RWPE2 (cell line): ENCODE results near the gene IQGAP3.

Experiments
- ATAC-seq: fragments of 200-7000 bp; cut with Tn5 transposase; 3 replicates; pipeline ENCODE4 v1.9.1; 2021; ENCODE audit warnings: low read depth
- DNase-seq: peaks from one replicate; pipeline ENCODE4 v3.0.0-alpha.2; 2020; ENCODE audit warnings: low spot score
- H3K27ac ChIP-seq: fragments of 450-650 bp; 2 replicates; pipeline ENCODE4 v1.5.1; 2017; ENCODE audit warnings: mild to moderate bottlenecking; ENCODE audit not compliant: poor library complexity, severe bottlenecking
- H3K27me3 ChIP-seq: fragments of 250-450 bp; sonication (Bioruptor Pico); 2 replicates; pipeline ENCODE4 v1.5.1; 2021; ENCODE audit warnings: mild to moderate bottlenecking, moderate library complexity; ENCODE audit not compliant: insufficient read depth, poor library complexity, severe bottlenecking
- H3K36me3 ChIP-seq: fragments of 250-450 bp; sonication (Bioruptor Pico); 2 replicates; pipeline ENCODE4 v1.5.1; 2020; ENCODE audit warnings: low read depth, mild to moderate bottlenecking, moderate library complexity
- H3K4me1 ChIP-seq: fragments of 250-450 bp; sonication (Bioruptor Pico); 2 replicates; pipeline ENCODE4 v1.5.1; 2021; ENCODE audit warnings: mild to moderate bottlenecking, moderate library complexity; ENCODE audit not compliant: insufficient read depth, poor library complexity, severe bottlenecking
- H3K4me3 ChIP-seq: fragments of 250-450 bp; sonication (Bioruptor Pico); 2 replicates; pipeline ENCODE4 v1.5.1; 2021; ENCODE audit warnings: mild to moderate bottlenecking, moderate library complexity; ENCODE audit not compliant: severe bottlenecking
- H3K9me3 ChIP-seq: fragments of 250-450 bp; sonication (Bioruptor Pico); 2 replicates; pipeline ENCODE4 v1.5.1; 2021; ENCODE audit warnings: mild to moderate bottlenecking, moderate library complexity; ENCODE audit not compliant: severe bottlenecking
- TF ChIP-seq, protein P1 (sequence below): fragments of 450-650 bp; IDR thresholded peaks from one replicate; pipeline ENCODE4 v1.5.1; 2017; ENCODE audit warnings: mild to moderate bottlenecking, moderate library complexity; ENCODE audit not compliant: poor library complexity, severe bottlenecking

The IQGAP3 gene

GRCh38 chr1:156493742-156494141, 78.6 kb downstream of the IQGAP3 start:
- ATAC-seq: no peak
- peaks cover 7% of the 10 kb centered on the region; the same call in 1 of the 2 replicates for H3K36me3 ChIP-seq
- H3K4me1 ChIP-seq: peaks cover 35% of the 10 kb centered on the region

DNA sequence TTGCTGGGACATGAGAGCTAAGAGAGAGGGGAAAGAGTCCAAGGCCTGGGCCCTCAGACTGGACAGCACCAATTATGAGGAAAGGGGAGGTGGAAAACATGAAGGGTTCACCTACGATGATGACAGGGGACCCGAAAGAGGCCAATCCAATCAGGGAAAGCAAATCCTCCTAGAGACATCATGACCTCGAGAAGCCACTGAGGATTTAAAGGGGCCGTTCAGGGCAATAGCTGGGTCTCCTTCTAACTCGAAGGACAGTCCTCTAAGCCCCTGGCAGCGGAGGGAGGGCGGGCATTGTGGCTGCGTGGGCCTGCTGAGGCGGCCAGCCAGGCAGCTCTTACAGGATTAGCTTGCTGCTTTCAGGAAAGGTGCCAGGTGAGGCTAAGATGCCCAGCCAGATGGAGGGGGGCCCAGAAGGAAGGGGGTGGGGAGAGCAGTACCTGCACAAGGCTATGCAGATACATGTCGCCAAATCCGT, 79.2 kb downstream of the IQGAP3 start:
- TF ChIP-seq, protein P1, sequence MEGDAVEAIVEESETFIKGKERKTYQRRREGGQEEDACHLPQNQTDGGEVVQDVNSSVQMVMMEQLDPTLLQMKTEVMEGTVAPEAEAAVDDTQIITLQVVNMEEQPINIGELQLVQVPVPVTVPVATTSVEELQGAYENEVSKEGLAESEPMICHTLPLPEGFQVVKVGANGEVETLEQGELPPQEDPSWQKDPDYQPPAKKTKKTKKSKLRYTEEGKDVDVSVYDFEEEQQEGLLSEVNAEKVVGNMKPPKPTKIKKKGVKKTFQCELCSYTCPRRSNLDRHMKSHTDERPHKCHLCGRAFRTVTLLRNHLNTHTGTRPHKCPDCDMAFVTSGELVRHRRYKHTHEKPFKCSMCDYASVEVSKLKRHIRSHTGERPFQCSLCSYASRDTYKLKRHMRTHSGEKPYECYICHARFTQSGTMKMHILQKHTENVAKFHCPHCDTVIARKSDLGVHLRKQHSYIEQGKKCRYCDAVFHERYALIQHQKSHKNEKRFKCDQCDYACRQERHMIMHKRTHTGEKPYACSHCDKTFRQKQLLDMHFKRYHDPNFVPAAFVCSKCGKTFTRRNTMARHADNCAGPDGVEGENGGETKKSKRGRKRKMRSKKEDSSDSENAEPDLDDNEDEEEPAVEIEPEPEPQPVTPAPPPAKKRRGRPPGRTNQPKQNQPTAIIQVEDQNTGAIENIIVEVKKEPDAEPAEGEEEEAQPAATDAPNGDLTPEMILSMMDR: no peak
- no peak for ATAC-seq
- H3K27me3 ChIP-seq: no peaks in the 10 kb centered on the region
- peaks cover 32% of the 10 kb centered on the region for H3K4me1 ChIP-seq
- peaks cover 11% of the 10 kb centered on the region; the same call in 1 of the 2 replicates for H3K36me3 ChIP-seq
- DNase-seq: no peak
- H3K27ac ChIP-seq: no peak overlapping the region
- H3K4me3 ChIP-seq: no peak overlapping the region
- H3K9me3 ChIP-seq: no peaks in the 10 kb centered on the region

More at GRCh38 chr1:156493742-156494141, 78.6 kb downstream of the IQGAP3 start:
- Histone ChIP-seq H3K27me3 (no peaks in the 10 kb centered on the region), H3K9me3 (no peaks in the 10 kb centered on the region), H3K27ac (no peak overlapping the region), H3K4me3 (no peak overlapping the region)
- TF ChIP-seq, protein P1: no peak
- no peak for DNase-seq

- Histone ChIP-seq H3K27me3 (no peaks in the 10 kb centered on the region), H3K36me3 (peaks cover 10% of the 10 kb centered on the region; the same call in 1 of the 2 replicates), H3K27ac (no peak overlapping the region), H3K9me3 (no peaks in the 10 kb centered on the region), H3K4me3 (no peak overlapping the region), H3K4me1 (peaks cover 31% of the 10 kb centered on the region)
- DNase-seq (no peak), ATAC-seq (no peak)
- TF ChIP-seq, protein P1: no peak
Observed at GRCh38 chr1:156492591-156493080, 79.7 kb downstream of the IQGAP3 start.

DNA sequence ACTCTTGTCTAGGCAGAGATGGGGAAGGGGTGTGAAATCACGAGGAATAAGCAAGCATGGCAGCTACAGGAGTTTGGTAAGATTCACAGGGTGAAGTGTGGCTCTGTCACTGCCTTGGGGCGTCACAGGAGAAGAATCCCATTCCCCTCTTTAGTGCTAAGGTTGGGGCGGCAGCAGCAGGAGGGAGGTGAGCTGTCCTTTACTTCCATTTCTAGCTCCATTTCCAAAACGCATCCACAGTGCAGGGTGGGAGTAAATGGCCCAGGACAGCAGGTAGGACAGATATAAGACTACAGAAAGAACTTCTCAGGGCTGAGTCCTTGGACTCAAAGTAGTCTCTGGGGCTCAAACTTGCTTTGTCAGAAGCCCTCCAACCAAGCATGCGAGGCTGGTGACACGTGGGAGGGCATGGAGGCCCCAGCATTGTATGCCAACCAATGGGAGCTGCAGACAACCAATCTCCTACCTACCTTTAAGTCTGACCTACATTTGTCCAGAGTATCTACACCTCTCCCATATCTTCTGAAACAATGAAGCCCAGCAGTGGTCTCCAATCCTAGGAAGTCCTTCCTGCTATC, 80.3 kb downstream of the IQGAP3 start:
- Histone ChIP-seq H3K4me1 (peaks cover 26% of the 10 kb centered on the region), H3K4me3 (no peak overlapping the region), H3K9me3 (no peaks in the 10 kb centered on the region), H3K27ac (no peak overlapping the region), H3K27me3 (no peaks in the 10 kb centered on the region), H3K36me3 (peaks cover 6% of the 10 kb centered on the region; the same call in 1 of the 2 replicates)
- TF ChIP-seq, protein P1: no peak
- DNase-seq (peak; percentile 27), ATAC-seq (no peak)
